ENCODE results near the gene EPB41L2. TPM values are rescaled to one million over a fixed set of nuclear protein-coding genes. Genes with fewer than 3 reads are reported as not detected.

Gene EPB41L2
- total RNA-seq, 1 experiment from 2014 or later = 181 TPM

GRCh38 chr6:131041814-131042213 lies 21.2 kb downstream of the EPB41L2 start:
- BruUV-seq (replicated peaks) = no TSS peak
- intact Hi-C loops (cut with micrococcal nuclease; ENCODE audit: unreplicated experiment) = no loop called here

GRCh38 chr6:131040866-131041265 lies 22.2 kb downstream of the EPB41L2 start:
- H3K36me3 ChIP-seq (ENCODE audit: insufficient read depth, low read length, poor library complexity, severe bottlenecking) = no peaks in the 10 kb centered on the region
- ChIA-PET CTCF (no interaction called here), POLR2A (ENCODE audit: low non-redundant PET) (no interaction called here)
- intact Hi-C loops (cut with micrococcal nuclease; ENCODE audit: unreplicated experiment) = no loop called here
- H3K27ac ChIP-seq (ENCODE audit: low read depth, low read length, poor library complexity, severe bottlenecking) = no peak overlapping the region
- peaks cover 26% of the 10 kb centered on the region for H3K4me1 ChIP-seq (ENCODE audit: insufficient read depth, low read length, poor library complexity, severe bottlenecking)
- H3K4me3 ChIP-seq (ENCODE audit: low read depth, low read length, poor library complexity, severe bottlenecking) = no peak overlapping the region
- peak; percentile 39 for DNase-seq (ENCODE audit: low spot score)
- H3K9me3 ChIP-seq (ENCODE audit: low read depth, low read length, poor library complexity, severe bottlenecking) = no peaks in the 10 kb centered on the region
- BruUV-seq (replicated peaks) = no TSS peak
- TF ChIP-seq CTCF (conservative IDR thresholded peaks at IDR 0.05; ENCODE audit: low read depth, low read length) (no peak), EZH2 (IDR thresholded peaks at IDR 0.05; ENCODE audit: borderline replicate concordance, low read depth, low read length, poor library complexity, severe bottlenecking) (no peak)
- no peaks in the 10 kb centered on the region for H3K27me3 ChIP-seq (replicated peaks; ENCODE audit: insufficient read depth, low read depth, low read length, poor library complexity)

More at GRCh38 chr6:131041814-131042213, 21.2 kb downstream of the EPB41L2 start:
- no peaks in the 10 kb centered on the region for H3K36me3 ChIP-seq (ENCODE audit: insufficient read depth, low read length, poor library complexity, severe bottlenecking)
- no peaks in the 10 kb centered on the region for H3K27me3 ChIP-seq (replicated peaks; ENCODE audit: insufficient read depth, low read depth, low read length, poor library complexity)
- H3K4me1 ChIP-seq (ENCODE audit: insufficient read depth, low read length, poor library complexity, severe bottlenecking) = peaks cover 34% of the 10 kb centered on the region
- no peak overlapping the region for H3K27ac ChIP-seq (ENCODE audit: low read depth, low read length, poor library complexity, severe bottlenecking)
- TF ChIP-seq EZH2 (IDR thresholded peaks at IDR 0.05; ENCODE audit: borderline replicate concordance, low read depth, low read length, poor library complexity, severe bottlenecking) (no peak), CTCF (conservative IDR thresholded peaks at IDR 0.05; ENCODE audit: low read depth, low read length) (no peak)
- no peaks in the 10 kb centered on the region for H3K9me3 ChIP-seq (ENCODE audit: low read depth, low read length, poor library complexity, severe bottlenecking)
- no peak for DNase-seq (ENCODE audit: low spot score)
- ChIA-PET POLR2A (ENCODE audit: low non-redundant PET) (no interaction called here), CTCF (no interaction called here)
- H3K4me3 ChIP-seq (ENCODE audit: low read depth, low read length, poor library complexity, severe bottlenecking) = no peak overlapping the region

DNA sequence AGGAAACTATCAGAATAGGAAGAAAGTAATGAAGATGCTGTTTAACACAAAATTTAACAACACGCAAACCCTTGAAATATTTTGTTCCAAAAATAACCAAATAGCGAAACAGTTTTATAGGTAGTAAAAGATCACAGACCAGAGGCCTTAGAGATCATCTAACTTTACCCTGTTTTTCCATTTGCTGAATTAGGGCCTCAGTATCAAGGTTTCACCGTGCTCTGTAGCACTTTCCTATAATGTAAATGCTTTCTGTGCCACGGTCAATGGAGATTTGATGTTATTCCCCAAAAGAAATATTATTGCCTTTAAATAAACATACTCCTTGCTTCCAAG lies 23.7 kb downstream of the EPB41L2 start:
- TF ChIP-seq EZH2 (IDR thresholded peaks at IDR 0.05; ENCODE audit: borderline replicate concordance, low read depth, low read length, poor library complexity, severe bottlenecking) = no peak
- no peak for TF ChIP-seq CTCF (conservative IDR thresholded peaks at IDR 0.05; ENCODE audit: low read depth, low read length)
- ChIA-PET POLR2A (ENCODE audit: low non-redundant PET) (no interaction called here), CTCF (no interaction called here)
- no peaks in the 10 kb centered on the region for H3K27me3 ChIP-seq (replicated peaks; ENCODE audit: insufficient read depth, low read depth, low read length, poor library complexity)
- H3K27ac ChIP-seq (ENCODE audit: low read depth, low read length, poor library complexity, severe bottlenecking) = no peak overlapping the region
- no TSS peak for BruUV-seq (replicated peaks)
- no peaks in the 10 kb centered on the region for H3K9me3 ChIP-seq (ENCODE audit: low read depth, low read length, poor library complexity, severe bottlenecking)
- H3K36me3 ChIP-seq (ENCODE audit: insufficient read depth, low read length, poor library complexity, severe bottlenecking) = no peaks in the 10 kb centered on the region
- H3K4me1 ChIP-seq (ENCODE audit: insufficient read depth, low read length, poor library complexity, severe bottlenecking) = peaks cover 26% of the 10 kb centered on the region
- DNase-seq (ENCODE audit: low spot score) = no peak
- no peak overlapping the region for H3K4me3 ChIP-seq (ENCODE audit: low read depth, low read length, poor library complexity, severe bottlenecking)
- intact Hi-C loops (cut with micrococcal nuclease; ENCODE audit: unreplicated experiment) = no loop called here
